WTC11 (cell line): ENCODE measurements around the gene LRMDA. TPM values are rescaled to one million over a fixed set of nuclear protein-coding genes. Genes with fewer than 3 reads are reported as not detected.

Experiments used
- ATAC-seq: fragments of 200-7000 bp; cut with Tn5 transposase; 2 replicates; pipeline ENCODE4 v1.10.0; 2021; ENCODE audit warnings: mild to moderate bottlenecking, moderate library complexity
- CTCF ChIA-PET: fragments of 300-600 bp; sonication (Branson Sonifier 250); formaldehyde crosslinking; loops from one replicate; lab custom pipeline; 2021; ENCODE audit warnings: antibody characterized with exemption; lab: Charles Lee
- POLR2A ChIA-PET: fragments of 350-600 bp; sonication (Branson Sonifier 250); formaldehyde crosslinking; loops from one replicate; lab custom pipeline; 2021; ENCODE audit warnings: antibody characterized with exemption; lab: Charles Lee
- DNase-seq: peaks from one replicate; pipeline ENCODE4 v3.0.0; 2021; ENCODE audit warnings: low spot score
- H3K27ac Mint-ChIP-seq: 2 replicates; pipeline ENCODE4 v1.8.0; 2021; ENCODE audit warnings: mixed read lengths
- H3K27me3 Mint-ChIP-seq: 2 replicates; pipeline ENCODE4 v1.8.0; 2021; ENCODE audit warnings: low read depth, mild to moderate bottlenecking, moderate library complexity, mixed read lengths
- H3K36me3 Mint-ChIP-seq: 2 replicates; pipeline ENCODE4 v1.8.0; 2021; ENCODE audit warnings: mixed read lengths
- H3K4me1 Mint-ChIP-seq: 2 replicates; pipeline ENCODE4 v1.8.0; 2022; ENCODE audit warnings: mixed read lengths
- H3K4me3 Mint-ChIP-seq: 2 replicates; pipeline ENCODE4 v1.8.0; 2021; ENCODE audit warnings: mild to moderate bottlenecking, moderate library complexity, mixed read lengths
- H3K9me3 Mint-ChIP-seq: 2 replicates; pipeline ENCODE4 v1.8.0; 2021; ENCODE audit warnings: mixed read lengths
- FOXP1 ChIP-seq: sonication (generic); formaldehyde crosslinking; IDR thresholded peaks from 2 replicates; pipeline ENCODE4 v1.8.0; 2022; ENCODE audit warnings: missing genetic modification reagents, mild to moderate bottlenecking, moderate library complexity, borderline replicate concordance
- GRHL2 ChIP-seq: fragments of 250-450 bp; sonication (Bioruptor Pico); IDR thresholded peaks from 2 replicates; pipeline ENCODE4 v1.8.0; 2022; ENCODE audit warnings: mild to moderate bottlenecking, moderate library complexity; ENCODE audit not compliant: insufficient replicate concordance, severe bottlenecking
- HMGA2 ChIP-seq: fragments of 250-450 bp; sonication (Bioruptor Pico); IDR thresholded peaks from 2 replicates; pipeline ENCODE4 v1.4.0; 2021; ENCODE audit warnings: mild to moderate bottlenecking, moderate library complexity
- MXD4 ChIP-seq: fragments of 250-450 bp; sonication (Bioruptor Pico); IDR thresholded peaks from 2 replicates; pipeline ENCODE4 v1.8.0; 2021; ENCODE audit warnings: mild to moderate bottlenecking, moderate library complexity, borderline replicate concordance
- NFATC4 ChIP-seq: fragments of 250-450 bp; sonication (Bioruptor Pico); IDR thresholded peaks from 2 replicates; pipeline ENCODE4 v1.9.0; 2021; ENCODE audit warnings: mild to moderate bottlenecking
- RORB ChIP-seq: fragments of 250-450 bp; sonication (Bioruptor Pico); IDR thresholded peaks from 2 replicates; pipeline ENCODE4 v1.9.0; 2021; ENCODE audit warnings: mild to moderate bottlenecking
- SMAD3 ChIP-seq: sonication (generic); formaldehyde crosslinking; IDR thresholded peaks from 2 replicates; pipeline ENCODE4 v1.8.0; 2022; ENCODE audit warnings: missing genetic modification reagents, mild to moderate bottlenecking, borderline replicate concordance
- TEAD1 ChIP-seq: sonication (generic); formaldehyde crosslinking; IDR thresholded peaks from 2 replicates; pipeline ENCODE4 v1.8.0; 2022; ENCODE audit warnings: mild to moderate bottlenecking, missing genetic modification reagents
- ZNF263 ChIP-seq: sonication (generic); formaldehyde crosslinking; IDR thresholded peaks from 2 replicates; pipeline ENCODE4 v1.8.1; 2022; ENCODE audit warnings: low read depth, mild to moderate bottlenecking, moderate library complexity, missing genetic modification reagents
- total RNA-seq: library from RNA; stranded (reverse); gene quantifications from 3 replicates; pipeline ENCODE4 v1.2.3, GENCODE V29; 2021
- TF ChIP-seq, protein P1 (sequence below): sonication (generic); formaldehyde crosslinking; IDR thresholded peaks from 2 replicates; pipeline ENCODE4 v1.8.1; 2023; ENCODE audit warnings: mild to moderate bottlenecking, missing genetic modification reagents, borderline replicate concordance
- TF ChIP-seq, protein P2 (sequence below): sonication (generic); formaldehyde crosslinking; IDR thresholded peaks from 2 replicates; pipeline ENCODE4 v1.8.1; 2022; ENCODE audit warnings: low read depth, mild to moderate bottlenecking, moderate library complexity, missing genetic modification reagents, borderline replicate concordance
- TF ChIP-seq, protein P3 (sequence below): sonication (generic); formaldehyde crosslinking; IDR thresholded peaks from 2 replicates; pipeline ENCODE4 v1.8.0; 2022; ENCODE audit warnings: mild to moderate bottlenecking, missing genetic modification reagents
- TF ChIP-seq, protein P4 (sequence below): sonication (generic); formaldehyde crosslinking; IDR thresholded peaks from 2 replicates; pipeline ENCODE4 v1.8.1; 2022; ENCODE audit warnings: low read depth, missing genetic modification reagents, borderline replicate concordance
- TF ChIP-seq, protein P5 (sequence below): fragments of 250-450 bp; sonication (Bioruptor Pico); IDR thresholded peaks from 2 replicates; pipeline ENCODE4 v1.9.0; 2021; ENCODE audit warnings: mild to moderate bottlenecking
- TF ChIP-seq, protein P6 (sequence below): sonication (generic); formaldehyde crosslinking; IDR thresholded peaks from 2 replicates; pipeline ENCODE4 v1.8.1; 2023; ENCODE audit warnings: mild to moderate bottlenecking, missing genetic modification reagents
- TF ChIP-seq, protein P7 (sequence below): fragments of 250-450 bp; sonication (Bioruptor Pico); IDR thresholded peaks from 2 replicates; pipeline ENCODE4 v1.9.0; 2021; ENCODE audit warnings: mild to moderate bottlenecking, borderline replicate concordance

LRMDA gene
- total RNA-seq, 1 experiment from 2014 or later = 0.92 TPM

DNA sequence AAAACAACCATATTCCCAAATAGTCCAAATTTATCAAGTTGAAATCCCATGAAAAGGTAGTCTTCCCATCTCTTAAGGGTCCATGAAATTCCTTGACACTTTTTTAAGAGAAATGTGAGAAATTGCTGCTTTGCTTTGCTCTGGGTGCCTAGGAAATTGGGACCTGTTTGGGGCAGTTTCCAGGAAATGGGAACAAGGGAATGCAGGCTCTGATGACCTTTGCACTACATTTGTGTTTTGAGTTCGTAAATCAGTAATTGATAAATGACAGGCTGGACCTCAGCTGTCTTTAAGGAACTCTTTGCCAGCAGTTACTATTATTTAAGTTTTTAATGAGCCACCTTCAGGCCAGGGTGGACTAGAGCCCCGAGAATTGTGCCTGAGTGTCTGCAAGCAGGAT, 203.5 kb downstream of the LRMDA start (continued):
- TF ChIP-seq FOXP1 (CRISPR knock-in tag) = no peak
- no peak for TF ChIP-seq SMAD3 (CRISPR knock-in tag)
- TF ChIP-seq, protein P1, sequence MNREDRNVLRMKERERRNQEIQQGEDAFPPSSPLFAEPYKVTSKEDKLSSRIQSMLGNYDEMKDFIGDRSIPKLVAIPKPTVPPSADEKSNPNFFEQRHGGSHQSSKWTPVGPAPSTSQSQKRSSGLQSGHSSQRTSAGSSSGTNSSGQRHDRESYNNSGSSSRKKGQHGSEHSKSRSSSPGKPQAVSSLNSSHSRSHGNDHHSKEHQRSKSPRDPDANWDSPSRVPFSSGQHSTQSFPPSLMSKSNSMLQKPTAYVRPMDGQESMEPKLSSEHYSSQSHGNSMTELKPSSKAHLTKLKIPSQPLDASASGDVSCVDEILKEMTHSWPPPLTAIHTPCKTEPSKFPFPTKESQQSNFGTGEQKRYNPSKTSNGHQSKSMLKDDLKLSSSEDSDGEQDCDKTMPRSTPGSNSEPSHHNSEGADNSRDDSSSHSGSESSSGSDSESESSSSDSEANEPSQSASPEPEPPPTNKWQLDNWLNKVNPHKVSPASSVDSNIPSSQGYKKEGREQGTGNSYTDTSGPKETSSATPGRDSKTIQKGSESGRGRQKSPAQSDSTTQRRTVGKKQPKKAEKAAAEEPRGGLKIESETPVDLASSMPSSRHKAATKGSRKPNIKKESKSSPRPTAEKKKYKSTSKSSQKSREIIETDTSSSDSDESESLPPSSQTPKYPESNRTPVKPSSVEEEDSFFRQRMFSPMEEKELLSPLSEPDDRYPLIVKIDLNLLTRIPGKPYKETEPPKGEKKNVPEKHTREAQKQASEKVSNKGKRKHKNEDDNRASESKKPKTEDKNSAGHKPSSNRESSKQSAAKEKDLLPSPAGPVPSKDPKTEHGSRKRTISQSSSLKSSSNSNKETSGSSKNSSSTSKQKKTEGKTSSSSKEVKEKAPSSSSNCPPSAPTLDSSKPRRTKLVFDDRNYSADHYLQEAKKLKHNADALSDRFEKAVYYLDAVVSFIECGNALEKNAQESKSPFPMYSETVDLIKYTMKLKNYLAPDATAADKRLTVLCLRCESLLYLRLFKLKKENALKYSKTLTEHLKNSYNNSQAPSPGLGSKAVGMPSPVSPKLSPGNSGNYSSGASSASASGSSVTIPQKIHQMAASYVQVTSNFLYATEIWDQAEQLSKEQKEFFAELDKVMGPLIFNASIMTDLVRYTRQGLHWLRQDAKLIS (CRISPR knock-in tag) = no peak
- no peak for TF ChIP-seq NFATC4 (CRISPR knock-in tag)
- TF ChIP-seq, protein P2, sequence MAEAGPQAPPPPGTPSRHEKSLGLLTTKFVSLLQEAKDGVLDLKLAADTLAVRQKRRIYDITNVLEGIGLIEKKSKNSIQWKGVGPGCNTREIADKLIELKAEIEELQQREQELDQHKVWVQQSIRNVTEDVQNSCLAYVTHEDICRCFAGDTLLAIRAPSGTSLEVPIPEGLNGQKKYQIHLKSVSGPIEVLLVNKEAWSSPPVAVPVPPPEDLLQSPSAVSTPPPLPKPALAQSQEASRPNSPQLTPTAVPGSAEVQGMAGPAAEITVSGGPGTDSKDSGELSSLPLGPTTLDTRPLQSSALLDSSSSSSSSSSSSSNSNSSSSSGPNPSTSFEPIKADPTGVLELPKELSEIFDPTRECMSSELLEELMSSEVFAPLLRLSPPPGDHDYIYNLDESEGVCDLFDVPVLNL (CRISPR knock-in tag) = no peak
- TF ChIP-seq, protein P3, sequence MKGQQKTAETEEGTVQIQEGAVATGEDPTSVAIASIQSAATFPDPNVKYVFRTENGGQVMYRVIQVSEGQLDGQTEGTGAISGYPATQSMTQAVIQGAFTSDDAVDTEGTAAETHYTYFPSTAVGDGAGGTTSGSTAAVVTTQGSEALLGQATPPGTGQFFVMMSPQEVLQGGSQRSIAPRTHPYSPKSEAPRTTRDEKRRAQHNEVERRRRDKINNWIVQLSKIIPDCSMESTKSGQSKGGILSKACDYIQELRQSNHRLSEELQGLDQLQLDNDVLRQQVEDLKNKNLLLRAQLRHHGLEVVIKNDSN = no peak
- TF ChIP-seq TEAD1 (CRISPR knock-in tag) = no peak
- TF ChIP-seq, protein P4, sequence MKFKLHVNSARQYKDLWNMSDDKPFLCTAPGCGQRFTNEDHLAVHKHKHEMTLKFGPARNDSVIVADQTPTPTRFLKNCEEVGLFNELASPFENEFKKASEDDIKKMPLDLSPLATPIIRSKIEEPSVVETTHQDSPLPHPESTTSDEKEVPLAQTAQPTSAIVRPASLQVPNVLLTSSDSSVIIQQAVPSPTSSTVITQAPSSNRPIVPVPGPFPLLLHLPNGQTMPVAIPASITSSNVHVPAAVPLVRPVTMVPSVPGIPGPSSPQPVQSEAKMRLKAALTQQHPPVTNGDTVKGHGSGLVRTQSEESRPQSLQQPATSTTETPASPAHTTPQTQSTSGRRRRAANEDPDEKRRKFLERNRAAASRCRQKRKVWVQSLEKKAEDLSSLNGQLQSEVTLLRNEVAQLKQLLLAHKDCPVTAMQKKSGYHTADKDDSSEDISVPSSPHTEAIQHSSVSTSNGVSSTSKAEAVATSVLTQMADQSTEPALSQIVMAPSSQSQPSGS = no peak
- TF ChIP-seq, protein P5, sequence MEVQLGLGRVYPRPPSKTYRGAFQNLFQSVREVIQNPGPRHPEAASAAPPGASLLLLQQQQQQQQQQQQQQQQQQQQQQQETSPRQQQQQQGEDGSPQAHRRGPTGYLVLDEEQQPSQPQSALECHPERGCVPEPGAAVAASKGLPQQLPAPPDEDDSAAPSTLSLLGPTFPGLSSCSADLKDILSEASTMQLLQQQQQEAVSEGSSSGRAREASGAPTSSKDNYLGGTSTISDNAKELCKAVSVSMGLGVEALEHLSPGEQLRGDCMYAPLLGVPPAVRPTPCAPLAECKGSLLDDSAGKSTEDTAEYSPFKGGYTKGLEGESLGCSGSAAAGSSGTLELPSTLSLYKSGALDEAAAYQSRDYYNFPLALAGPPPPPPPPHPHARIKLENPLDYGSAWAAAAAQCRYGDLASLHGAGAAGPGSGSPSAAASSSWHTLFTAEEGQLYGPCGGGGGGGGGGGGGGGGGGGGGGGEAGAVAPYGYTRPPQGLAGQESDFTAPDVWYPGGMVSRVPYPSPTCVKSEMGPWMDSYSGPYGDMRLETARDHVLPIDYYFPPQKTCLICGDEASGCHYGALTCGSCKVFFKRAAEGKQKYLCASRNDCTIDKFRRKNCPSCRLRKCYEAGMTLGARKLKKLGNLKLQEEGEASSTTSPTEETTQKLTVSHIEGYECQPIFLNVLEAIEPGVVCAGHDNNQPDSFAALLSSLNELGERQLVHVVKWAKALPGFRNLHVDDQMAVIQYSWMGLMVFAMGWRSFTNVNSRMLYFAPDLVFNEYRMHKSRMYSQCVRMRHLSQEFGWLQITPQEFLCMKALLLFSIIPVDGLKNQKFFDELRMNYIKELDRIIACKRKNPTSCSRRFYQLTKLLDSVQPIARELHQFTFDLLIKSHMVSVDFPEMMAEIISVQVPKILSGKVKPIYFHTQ (CRISPR knock-in tag) = no peak
- no peak for TF ChIP-seq ZNF263 (CRISPR knock-in tag)
- TF ChIP-seq, all 79 proteins: peak for 0

DNA sequence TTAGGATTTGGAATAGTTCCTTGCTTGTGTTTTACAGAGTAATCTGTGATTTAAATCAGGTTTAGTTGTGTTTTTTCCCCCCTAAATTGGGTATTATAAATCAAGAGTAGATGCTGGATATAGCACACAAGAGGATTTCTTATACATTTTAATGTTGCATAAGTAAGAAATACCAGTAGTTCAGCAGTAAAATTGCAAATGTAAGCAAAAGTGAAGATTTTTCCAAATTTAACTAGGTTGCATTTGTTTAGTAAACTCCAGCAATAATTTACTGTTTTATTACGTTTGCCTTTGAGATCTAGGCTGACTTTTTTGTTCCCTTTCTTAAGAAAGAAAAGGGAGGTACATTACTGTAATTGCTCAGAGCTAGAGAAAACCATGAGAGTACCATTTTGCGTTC, 207.3 kb downstream of the LRMDA start:
- POLR2A ChIA-PET = no interaction called here
- TF ChIP-seq RORB (CRISPR knock-in tag) (no peak), HMGA2 (CRISPR knock-in tag) (no peak), MXD4 (CRISPR knock-in tag) (no peak), GRHL2 (no peak)
- TF ChIP-seq, protein P5 (CRISPR knock-in tag) = no peak
- TF ChIP-seq, protein P6, sequence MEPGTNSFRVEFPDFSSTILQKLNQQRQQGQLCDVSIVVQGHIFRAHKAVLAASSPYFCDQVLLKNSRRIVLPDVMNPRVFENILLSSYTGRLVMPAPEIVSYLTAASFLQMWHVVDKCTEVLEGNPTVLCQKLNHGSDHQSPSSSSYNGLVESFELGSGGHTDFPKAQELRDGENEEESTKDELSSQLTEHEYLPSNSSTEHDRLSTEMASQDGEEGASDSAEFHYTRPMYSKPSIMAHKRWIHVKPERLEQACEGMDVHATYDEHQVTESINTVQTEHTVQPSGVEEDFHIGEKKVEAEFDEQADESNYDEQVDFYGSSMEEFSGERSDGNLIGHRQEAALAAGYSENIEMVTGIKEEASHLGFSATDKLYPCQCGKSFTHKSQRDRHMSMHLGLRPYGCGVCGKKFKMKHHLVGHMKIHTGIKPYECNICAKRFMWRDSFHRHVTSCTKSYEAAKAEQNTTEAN (CRISPR knock-in tag) = no peak
- TF ChIP-seq, protein P7, sequence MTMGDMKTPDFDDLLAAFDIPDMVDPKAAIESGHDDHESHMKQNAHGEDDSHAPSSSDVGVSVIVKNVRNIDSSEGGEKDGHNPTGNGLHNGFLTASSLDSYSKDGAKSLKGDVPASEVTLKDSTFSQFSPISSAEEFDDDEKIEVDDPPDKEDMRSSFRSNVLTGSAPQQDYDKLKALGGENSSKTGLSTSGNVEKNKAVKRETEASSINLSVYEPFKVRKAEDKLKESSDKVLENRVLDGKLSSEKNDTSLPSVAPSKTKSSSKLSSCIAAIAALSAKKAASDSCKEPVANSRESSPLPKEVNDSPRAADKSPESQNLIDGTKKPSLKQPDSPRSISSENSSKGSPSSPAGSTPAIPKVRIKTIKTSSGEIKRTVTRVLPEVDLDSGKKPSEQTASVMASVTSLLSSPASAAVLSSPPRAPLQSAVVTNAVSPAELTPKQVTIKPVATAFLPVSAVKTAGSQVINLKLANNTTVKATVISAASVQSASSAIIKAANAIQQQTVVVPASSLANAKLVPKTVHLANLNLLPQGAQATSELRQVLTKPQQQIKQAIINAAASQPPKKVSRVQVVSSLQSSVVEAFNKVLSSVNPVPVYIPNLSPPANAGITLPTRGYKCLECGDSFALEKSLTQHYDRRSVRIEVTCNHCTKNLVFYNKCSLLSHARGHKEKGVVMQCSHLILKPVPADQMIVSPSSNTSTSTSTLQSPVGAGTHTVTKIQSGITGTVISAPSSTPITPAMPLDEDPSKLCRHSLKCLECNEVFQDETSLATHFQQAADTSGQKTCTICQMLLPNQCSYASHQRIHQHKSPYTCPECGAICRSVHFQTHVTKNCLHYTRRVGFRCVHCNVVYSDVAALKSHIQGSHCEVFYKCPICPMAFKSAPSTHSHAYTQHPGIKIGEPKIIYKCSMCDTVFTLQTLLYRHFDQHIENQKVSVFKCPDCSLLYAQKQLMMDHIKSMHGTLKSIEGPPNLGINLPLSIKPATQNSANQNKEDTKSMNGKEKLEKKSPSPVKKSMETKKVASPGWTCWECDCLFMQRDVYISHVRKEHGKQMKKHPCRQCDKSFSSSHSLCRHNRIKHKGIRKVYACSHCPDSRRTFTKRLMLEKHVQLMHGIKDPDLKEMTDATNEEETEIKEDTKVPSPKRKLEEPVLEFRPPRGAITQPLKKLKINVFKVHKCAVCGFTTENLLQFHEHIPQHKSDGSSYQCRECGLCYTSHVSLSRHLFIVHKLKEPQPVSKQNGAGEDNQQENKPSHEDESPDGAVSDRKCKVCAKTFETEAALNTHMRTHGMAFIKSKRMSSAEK (CRISPR knock-in tag) = no peak

More for the DNA sequence above, 207.3 kb downstream of the LRMDA start:
- Mint-ChIP-seq H3K36me3 (no peaks in the 10 kb centered on the region), H3K9me3 (no peaks in the 10 kb centered on the region), H3K27me3 (peaks cover 3% of the 10 kb centered on the region; the same call in 1 of the 2 replicates), H3K4me1 (no peaks in the 10 kb centered on the region), H3K4me3 (no peak overlapping the region), H3K27ac (no peak overlapping the region)
- CTCF ChIA-PET = no interaction called here
- no peak for ATAC-seq
- DNase-seq = no peak
